Stomach smooth muscle (tissue), 2 donors: ENCODE measurements around the gene DRC1.

ENCODE experiments used
- H3K27ac ChIP-seq: one replicate; pipeline ENCODE4 v1.7.0; 2013; ENCODE audit warnings: mild to moderate bottlenecking, low read length, inconsistent platforms
- H3K27me3 ChIP-seq, 2 donors: one replicate each; pipeline ENCODE4 v1.7.0; 2013; ENCODE audit warnings: low read length in 2 of 2; ENCODE audit not compliant: insufficient read depth in 2 of 2, control insufficient read depth in 1 of 2
- H3K36me3 ChIP-seq, 2 donors: one replicate each; pipeline ENCODE4 v1.7.0; 2013; ENCODE audit warnings: low read length in 2 of 2; ENCODE audit not compliant: control insufficient read depth in 2 of 2, insufficient read depth in 2 of 2
- H3K4me1 ChIP-seq: one replicate; pipeline ENCODE4 v1.7.0; 2013; ENCODE audit warnings: low read length; ENCODE audit not compliant: control insufficient read depth, insufficient read depth
- H3K4me3 ChIP-seq, 2 donors: one replicate each; pipeline ENCODE4 v1.7.0; 2013; ENCODE audit warnings: low read length in 2 of 2
- H3K9ac ChIP-seq, 2 donors: one replicate each; pipeline ENCODE4 v1.7.0; 2013; ENCODE audit warnings: low read length in 2 of 2, mild to moderate bottlenecking in 1 of 2
- H3K9me3 ChIP-seq, 2 donors: one replicate each; pipeline ENCODE4 v1.7.0; 2013; ENCODE audit warnings: low read length in 2 of 2; ENCODE audit not compliant: control insufficient read depth in 2 of 2
- donor health status: healthy.
- donor health status: Pancreatic carcinoma.

Gene DRC1

DNA sequence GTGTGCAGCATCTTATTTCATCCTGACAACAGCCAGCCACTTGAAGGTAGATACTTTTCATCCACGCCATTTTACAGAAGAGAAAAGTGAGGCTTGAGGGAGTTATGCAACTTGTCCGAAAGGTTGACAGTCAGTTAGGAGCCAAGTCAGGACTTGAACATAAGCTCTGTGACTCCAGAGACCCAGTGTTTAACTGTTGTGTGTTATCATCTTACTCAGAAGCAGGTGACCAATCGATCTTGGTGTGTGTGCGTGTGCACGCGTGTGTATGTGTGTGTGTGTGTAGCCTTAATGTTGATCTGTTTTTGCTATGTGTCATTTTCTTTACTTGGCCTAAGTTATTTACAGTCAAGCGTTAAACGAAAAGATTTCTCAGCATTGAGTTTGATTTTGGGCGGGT, 22.0 kb downstream of the DRC1 start:
- no peaks in the 10 kb centered on the region for H3K36me3 ChIP-seq

DNA sequence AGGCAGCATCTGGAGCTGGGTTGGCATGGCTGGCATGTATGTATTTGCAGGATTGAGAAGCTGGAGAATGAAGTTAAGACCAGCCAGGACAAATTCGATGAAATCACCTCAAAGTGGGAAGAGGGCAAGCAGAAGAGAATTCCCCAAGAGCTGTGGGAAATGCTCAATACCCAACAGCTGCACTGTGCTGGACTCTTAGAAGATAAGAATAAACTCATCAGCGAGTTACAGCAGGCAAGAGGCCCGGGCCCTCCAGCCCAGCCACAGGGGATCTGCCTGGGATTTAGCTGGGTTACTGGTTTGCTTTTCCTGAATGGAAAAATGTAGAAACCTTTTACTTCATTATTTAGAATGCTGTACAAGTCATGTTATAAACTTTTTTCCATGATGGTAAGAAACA, 22.5 kb downstream of the DRC1 start:
- H3K27ac ChIP-seq: no peak overlapping the region
- H3K9me3 ChIP-seq: no peaks in the 10 kb centered on the region
- H3K27me3 ChIP-seq: no peaks in the 10 kb centered on the region
- no peaks in the 10 kb centered on the region for H3K4me1 ChIP-seq
- no peak overlapping the region for H3K4me3 ChIP-seq
- no peaks in the 10 kb centered on the region for H3K36me3 ChIP-seq
- no peak overlapping the region for H3K9ac ChIP-seq

More for the DNA sequence above, 22.0 kb downstream of the DRC1 start:
- Histone ChIP-seq H3K27ac (no peak overlapping the region), H3K27me3 (no peaks in the 10 kb centered on the region), H3K4me3 (no peak overlapping the region), H3K4me1 (no peaks in the 10 kb centered on the region), H3K9ac (no peak overlapping the region), H3K9me3 (no peaks in the 10 kb centered on the region)

DNA sequence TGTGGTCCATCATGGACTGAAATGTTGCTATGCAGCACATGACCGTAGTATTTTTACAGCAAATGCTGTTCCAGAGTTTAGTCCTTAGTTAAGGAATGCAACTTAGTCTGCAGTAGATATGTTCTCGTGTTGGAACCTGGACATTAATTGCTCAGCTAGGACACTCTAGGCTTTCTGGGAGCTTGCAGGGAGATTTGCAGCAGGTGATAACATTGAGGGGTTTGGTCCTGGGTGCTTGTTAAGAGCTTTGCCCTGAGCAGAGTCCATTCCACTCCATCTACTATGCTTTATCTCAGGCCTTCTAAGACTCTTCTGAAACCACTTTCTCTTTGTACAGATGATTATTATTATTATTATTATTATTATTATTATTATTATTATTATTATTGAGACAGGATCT, 27.1 kb downstream of the DRC1 start:
- no peaks in the 10 kb centered on the region for H3K9me3 ChIP-seq
- no peak overlapping the region for H3K27ac ChIP-seq
- peaks cover 0 to 6% of the 10 kb centered on the region in 2 donors for H3K27me3 ChIP-seq
- no peak overlapping the region for H3K9ac ChIP-seq
- H3K4me1 ChIP-seq: no peaks in the 10 kb centered on the region
- H3K4me3 ChIP-seq: no peak overlapping the region
- no peaks in the 10 kb centered on the region for H3K36me3 ChIP-seq

DNA sequence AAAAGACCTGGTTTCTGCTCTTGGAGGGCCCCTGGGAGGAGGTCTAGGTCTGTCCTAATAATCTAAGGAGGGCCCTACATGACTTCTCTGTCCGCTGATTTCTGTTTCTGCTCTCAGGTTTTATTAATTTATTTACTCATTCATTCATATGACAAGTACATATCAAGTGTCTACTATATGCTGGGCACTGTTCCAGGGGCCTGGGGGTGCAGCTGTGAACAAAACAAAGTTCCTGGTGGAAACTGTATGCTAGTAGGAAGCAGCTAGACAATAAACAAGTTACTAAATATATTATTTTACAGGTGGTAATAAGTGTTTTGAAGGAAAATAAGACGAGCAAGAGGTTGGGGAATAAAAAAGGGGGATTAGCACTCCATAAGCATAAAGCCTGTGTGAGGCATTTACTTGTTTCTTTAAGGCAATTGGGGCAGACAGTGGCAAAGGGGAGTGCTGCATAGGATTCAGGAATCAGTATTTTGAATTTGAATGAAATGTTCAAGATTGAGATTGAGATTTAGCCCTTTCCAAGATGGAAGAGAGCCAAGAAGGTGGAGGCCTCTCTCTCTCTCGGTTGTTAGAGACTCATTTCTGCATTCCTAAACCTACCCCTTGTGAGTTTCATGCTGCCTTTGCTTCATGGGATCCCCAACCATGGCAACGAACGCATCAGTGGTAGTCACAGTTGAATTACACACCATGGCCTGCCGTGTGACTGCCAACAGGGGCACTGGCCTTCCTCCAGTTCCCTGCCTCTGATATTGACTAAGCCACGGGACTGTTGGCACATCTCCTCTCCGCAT, 28.3 kb downstream of the DRC1 start:
- H3K9ac ChIP-seq: no peak overlapping the region
- H3K9me3 ChIP-seq: no peaks in the 10 kb centered on the region
- H3K4me1 ChIP-seq: no peaks in the 10 kb centered on the region
- no peak overlapping the region for H3K4me3 ChIP-seq
- no peak overlapping the region for H3K27ac ChIP-seq
- peaks cover 0 to 6% of the 10 kb centered on the region in 2 donors for H3K27me3 ChIP-seq
- H3K36me3 ChIP-seq: no peaks in the 10 kb centered on the region

DNA sequence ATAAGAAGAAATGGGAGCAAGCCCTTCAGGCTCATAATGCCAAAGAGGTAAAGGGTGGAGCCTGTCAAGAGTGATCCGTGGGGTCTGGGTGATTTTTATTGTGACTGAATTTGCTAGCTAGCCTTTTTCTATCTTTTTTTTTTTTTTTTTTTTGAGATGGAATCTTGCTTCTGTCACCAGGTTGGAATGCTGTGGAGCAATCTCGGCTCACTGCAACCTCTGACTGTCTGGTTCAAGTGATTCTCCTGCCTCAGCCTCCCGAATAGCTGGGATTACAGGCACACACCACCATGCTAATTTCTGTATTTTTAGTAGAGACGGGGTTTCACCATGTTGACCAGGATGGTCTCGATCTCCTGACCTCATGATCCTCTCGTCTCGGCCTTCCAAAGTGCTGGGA, 29.1 kb downstream of the DRC1 start:
- no peaks in the 10 kb centered on the region for H3K36me3 ChIP-seq
- H3K9me3 ChIP-seq: no peaks in the 10 kb centered on the region
- H3K4me1 ChIP-seq: no peaks in the 10 kb centered on the region
- no peak overlapping the region for H3K27ac ChIP-seq
- no peak overlapping the region for H3K9ac ChIP-seq
- H3K27me3 ChIP-seq: peaks cover 0 to 6% of the 10 kb centered on the region in 2 donors
- H3K4me3 ChIP-seq: no peak overlapping the region

DNA sequence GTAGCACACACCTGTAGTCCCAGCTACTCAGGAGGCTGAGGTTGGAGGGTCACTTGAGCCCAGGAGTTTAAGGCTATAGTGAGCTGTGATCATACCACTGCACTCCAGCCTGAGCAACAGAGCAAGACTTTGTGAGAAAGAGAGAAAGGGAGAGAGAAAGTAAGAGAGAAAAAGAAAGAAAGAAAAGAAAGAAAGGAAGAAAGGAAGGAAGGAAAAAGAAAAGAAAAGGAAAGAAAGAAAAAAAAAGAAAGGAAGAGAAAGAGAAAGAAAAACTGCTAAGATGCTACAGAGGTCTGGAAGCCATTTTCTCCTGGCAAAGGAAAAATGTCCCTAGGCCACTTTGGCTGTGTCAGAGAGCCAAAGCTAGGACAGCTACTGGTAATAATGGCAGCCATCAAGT, 30.6 kb downstream of the DRC1 start:
- H3K27ac ChIP-seq: no peak overlapping the region
- H3K4me1 ChIP-seq: no peaks in the 10 kb centered on the region
- peaks cover 4 to 10% of the 10 kb centered on the region in 2 donors for H3K27me3 ChIP-seq
- H3K4me3 ChIP-seq: no peak overlapping the region
- H3K9me3 ChIP-seq: no peaks in the 10 kb centered on the region
- no peaks in the 10 kb centered on the region for H3K36me3 ChIP-seq
- H3K9ac ChIP-seq: no peak overlapping the region

DNA sequence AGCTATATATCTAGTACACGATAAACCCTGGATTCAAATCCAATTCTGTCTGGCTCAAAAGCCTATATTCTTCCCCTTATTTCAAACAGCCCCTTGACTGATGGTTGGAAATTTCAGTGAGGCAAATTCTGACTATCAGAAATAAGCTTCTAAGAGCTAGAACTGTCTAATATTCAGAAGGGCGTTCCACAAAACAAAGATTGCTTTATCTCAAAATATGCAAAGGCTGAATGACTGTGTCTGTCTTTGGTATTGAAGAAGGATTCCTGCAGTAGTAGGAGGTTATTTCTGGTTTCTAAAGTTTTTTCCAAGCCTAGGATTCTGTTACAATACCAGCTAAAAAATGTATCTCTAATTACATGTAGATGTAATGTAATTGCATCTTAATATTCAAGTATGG, 31.1 kb downstream of the DRC1 start:
- Histone ChIP-seq H3K4me1 (no peaks in the 10 kb centered on the region), H3K27me3 (peaks cover 4 to 10% of the 10 kb centered on the region in 2 donors), H3K27ac (no peak overlapping the region), H3K4me3 (no peak overlapping the region), H3K9me3 (no peaks in the 10 kb centered on the region), H3K9ac (no peak overlapping the region), H3K36me3 (no peaks in the 10 kb centered on the region)

DNA sequence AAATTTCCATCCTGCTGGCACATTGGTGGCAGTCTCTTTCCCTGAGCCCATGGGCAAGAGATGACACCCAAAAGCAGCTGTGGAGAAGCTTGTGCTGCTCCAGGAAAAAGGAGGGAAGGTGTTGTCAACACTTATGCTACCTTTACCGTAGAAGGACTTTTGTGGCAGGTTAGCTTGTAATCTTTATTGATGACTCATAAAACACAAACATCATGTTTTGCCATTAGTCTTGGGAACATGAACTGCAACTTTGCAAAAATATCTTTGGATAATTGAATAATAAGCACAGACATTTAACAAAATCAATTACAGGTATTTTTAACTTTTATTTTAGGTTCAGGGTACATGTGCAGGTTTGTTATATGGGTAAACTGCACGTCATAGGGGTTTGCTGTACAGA, 33.4 kb downstream of the DRC1 start:
- no peak overlapping the region for H3K4me3 ChIP-seq

DNA sequence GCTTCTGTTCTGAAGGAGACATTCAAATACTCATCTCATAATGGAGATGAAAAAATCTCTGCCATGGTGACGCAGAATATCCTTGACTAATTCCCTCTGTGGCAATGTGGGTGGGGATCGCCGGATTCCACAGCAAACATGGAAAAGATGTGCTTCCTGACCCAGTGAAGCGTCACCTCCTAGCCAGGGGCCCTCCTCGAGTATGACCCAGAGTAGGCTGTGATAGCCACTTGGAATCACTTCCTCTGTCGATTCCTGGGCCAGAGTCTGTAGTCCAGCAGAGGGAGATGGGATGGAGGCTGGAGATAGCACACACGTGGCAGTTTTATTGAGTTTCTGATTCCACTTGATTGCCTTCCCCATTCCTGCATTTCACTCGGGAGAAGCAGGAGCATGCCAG, 36.8 kb downstream of the DRC1 start:
- no peaks in the 10 kb centered on the region for H3K4me1 ChIP-seq
- no peaks in the 10 kb centered on the region for H3K36me3 ChIP-seq
- no peak overlapping the region for H3K9ac ChIP-seq
- no peak overlapping the region for H3K27ac ChIP-seq
- peaks cover 3 to 4% of the 10 kb centered on the region in 2 donors for H3K27me3 ChIP-seq
- H3K9me3 ChIP-seq: no peaks in the 10 kb centered on the region
- H3K4me3 ChIP-seq: no peak overlapping the region

More for the DNA sequence above, 33.4 kb downstream of the DRC1 start:
- H3K27me3 ChIP-seq: peaks cover 4 to 10% of the 10 kb centered on the region in 2 donors
- no peak overlapping the region for H3K27ac ChIP-seq
- no peak overlapping the region for H3K9ac ChIP-seq
- H3K4me1 ChIP-seq: no peaks in the 10 kb centered on the region
- no peaks in the 10 kb centered on the region for H3K9me3 ChIP-seq
- no peaks in the 10 kb centered on the region for H3K36me3 ChIP-seq

DNA sequence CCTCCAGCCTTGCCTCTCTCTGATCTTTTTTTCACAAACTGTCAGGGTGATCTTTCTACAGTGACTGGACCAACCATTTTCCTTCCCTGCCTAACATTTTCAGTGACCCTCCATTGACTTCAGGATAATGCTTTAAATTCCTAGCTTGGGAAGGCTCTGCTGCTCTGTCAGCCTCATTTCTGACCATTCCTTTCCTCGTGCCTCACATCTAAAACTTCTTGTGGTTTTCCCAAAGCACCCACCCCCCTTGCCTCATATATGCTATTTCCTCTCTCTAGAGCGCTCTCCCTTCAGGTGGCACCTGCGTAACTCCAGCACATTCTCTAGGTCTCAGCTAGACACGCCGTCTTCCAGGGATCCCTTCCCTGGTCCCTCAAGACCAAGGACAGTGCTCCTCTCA, 37.2 kb downstream of the DRC1 start:
- Histone ChIP-seq H3K36me3 (no peaks in the 10 kb centered on the region), H3K4me3 (no peak overlapping the region), H3K27ac (no peak overlapping the region), H3K9ac (no peak overlapping the region), H3K9me3 (no peaks in the 10 kb centered on the region), H3K27me3 (peaks cover 3 to 4% of the 10 kb centered on the region in 2 donors), H3K4me1 (no peaks in the 10 kb centered on the region)

DNA sequence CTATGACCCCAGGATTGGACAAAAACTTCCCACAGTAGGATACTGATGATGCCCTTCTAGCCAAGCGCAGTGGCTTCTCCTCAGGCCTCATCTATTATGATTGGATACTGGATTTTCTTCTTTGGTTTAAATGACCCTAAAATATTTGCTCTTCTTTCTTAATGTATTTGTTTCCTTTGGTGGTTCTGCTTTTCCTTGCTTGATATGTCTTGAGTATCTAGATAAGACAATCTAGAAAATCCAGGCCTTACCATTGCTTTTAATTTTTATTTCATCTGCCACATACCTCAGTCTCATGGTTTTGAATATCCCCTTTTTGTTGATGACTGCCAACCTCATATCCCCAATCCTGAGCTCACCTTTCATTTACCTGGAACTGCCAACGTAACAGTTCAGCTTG, 40.6 kb downstream of the DRC1 start:
- H3K4me3 ChIP-seq: no peak overlapping the region
- no peak overlapping the region for H3K27ac ChIP-seq
- H3K9ac ChIP-seq: no peak overlapping the region
- no peaks in the 10 kb centered on the region for H3K4me1 ChIP-seq
- no peaks in the 10 kb centered on the region for H3K36me3 ChIP-seq
- H3K27me3 ChIP-seq: no peaks in the 10 kb centered on the region
- H3K9me3 ChIP-seq: no peaks in the 10 kb centered on the region
